GM23248 (cell line): ENCODE measurements around the gene EHBP1. TPM values are rescaled to one million over a fixed set of nuclear protein-coding genes. Genes with fewer than 3 reads are reported as not detected.
"Not testable (repeated sequence)": the region's sequence is repeated elsewhere in the genome, so short reads cannot be mapped to it uniquely, and the experiment has no call there.

Source experiments
- DNase-seq: peaks from one replicate; pipeline ENCODE4 v3.0.0-alpha.2; 2015
- H2AFZ ChIP-seq: fragments of 200-600 bp; sonication (generic); 2 replicates; pipeline ENCODE4 v1.6.1; 2016; ENCODE audit warnings: antibody characterized with exemption
- H3F3A ChIP-seq: fragments of 200-600 bp; sonication (generic); 2 replicates; pipeline ENCODE4 v1.6.1; 2016; ENCODE audit warnings: mild to moderate bottlenecking, antibody characterized with exemption, mixed run types; ENCODE audit not compliant: insufficient read depth
- H3K27ac ChIP-seq: fragments of 200-600 bp; sonication (generic); 2 replicates; pipeline ENCODE4 v1.5.1; 2016; ENCODE audit warnings: mild to moderate bottlenecking
- H3K27me3 ChIP-seq: fragments of 200-600 bp; sonication (generic); replicated peaks from 2 replicates; pipeline ENCODE4 v1.6.1; 2016; ENCODE audit warnings: mild to moderate bottlenecking; ENCODE audit not compliant: insufficient read depth
- H3K36me3 ChIP-seq: fragments of 200-600 bp; sonication (generic); 2 replicates; pipeline ENCODE4 v1.6.1; 2016; ENCODE audit warnings: low read depth, mild to moderate bottlenecking
- H3K4me1 ChIP-seq: fragments of 200-600 bp; sonication (generic); 2 replicates; pipeline ENCODE4 v1.6.1; 2016; ENCODE audit warnings: mild to moderate bottlenecking; ENCODE audit not compliant: insufficient read depth
- H3K4me2 ChIP-seq: fragments of 200-600 bp; sonication (generic); one replicate; pipeline ENCODE4 v1.6.1; 2016; ENCODE audit warnings: mild to moderate bottlenecking; ENCODE audit not compliant: unreplicated experiment
- H3K4me3 ChIP-seq: fragments of 200-600 bp; sonication (generic); 2 replicates; pipeline ENCODE4 v1.5.1; 2016; ENCODE audit warnings: mild to moderate bottlenecking
- H3K79me2 ChIP-seq: fragments of 200-600 bp; sonication (generic); 2 replicates; pipeline ENCODE4 v1.6.1; 2016; ENCODE audit warnings: mild to moderate bottlenecking; ENCODE audit not compliant: insufficient read depth
- H3K9ac ChIP-seq: fragments of 200-600 bp; sonication (generic); 2 replicates; pipeline ENCODE4 v1.6.1; 2016; ENCODE audit warnings: mild to moderate bottlenecking
- H3K9me2 ChIP-seq: fragments of 200-600 bp; sonication (generic); 2 replicates; pipeline ENCODE4 v1.6.1; 2016; ENCODE audit warnings: mixed run types, mild to moderate bottlenecking, moderate library complexity; ENCODE audit not compliant: insufficient read depth
- H3K9me3 ChIP-seq: fragments of 200-600 bp; sonication (generic); one replicate; pipeline ENCODE4 v1.6.1; 2017; ENCODE audit warnings: low read depth
- H4K20me1 ChIP-seq: fragments of 200-600 bp; sonication (generic); 2 replicates; pipeline ENCODE4 v1.6.0; 2016; ENCODE audit not compliant: insufficient read depth
- EZH2 ChIP-seq: fragments of 200-600 bp; sonication (generic); IDR thresholded peaks from 2 replicates; pipeline ENCODE4 v1.6.1; 2018; ENCODE audit warnings: antibody characterized with exemption, mild to moderate bottlenecking; ENCODE audit not compliant: insufficient read depth, poor library complexity, severe bottlenecking
- EZH2phosphoT487 ChIP-seq: fragments of 200-600 bp; sonication (generic); IDR thresholded peaks from 2 replicates; pipeline ENCODE4 v1.6.1; 2018; ENCODE audit warnings: antibody characterized with exemption, moderate library complexity, mild to moderate bottlenecking, low read depth; ENCODE audit not compliant: insufficient read depth
- WGBS, 2 experiments: methylation state at CpG; one replicate each; pipeline ENCODE4 v1.1.6; 2015 to 2017; ENCODE audit warnings: low lambda C conversion rate in 2 of 2, low coverage in 1 of 2; ENCODE audit errors: missing lambda C conversion rate in 2 of 2; 5-methylcytosine and 5-hydroxymethylcytosine counted together
- in situ Hi-C: fragments of 300-500 bp; cut with MboI; formaldehyde crosslinking; loops from 2 replicates; pipeline ENCODE4 v1.15.0; 2020
- polyA plus RNA-seq: library from polyadenylated mRNA; unstranded; fragments of >200 nt; fragmentation: Nextera tagmentation; extraction: Ambion mirVana; gene quantifications from 2 replicates; pipeline ENCODE4 v1.2.1, GENCODE V29; 2016
- total RNA-seq: library from RNA; depleted of rRNA; stranded (reverse); fragments of >200 nt; shearing (Covaris generic); gene quantifications from 2 replicates; pipeline ENCODE4 v1.2.3, GENCODE V29; 2014

EHBP1 gene
- total and polyA plus RNA-seq, 2 experiments from 2014 or later = 41.3 to 56.8 TPM

DNA sequence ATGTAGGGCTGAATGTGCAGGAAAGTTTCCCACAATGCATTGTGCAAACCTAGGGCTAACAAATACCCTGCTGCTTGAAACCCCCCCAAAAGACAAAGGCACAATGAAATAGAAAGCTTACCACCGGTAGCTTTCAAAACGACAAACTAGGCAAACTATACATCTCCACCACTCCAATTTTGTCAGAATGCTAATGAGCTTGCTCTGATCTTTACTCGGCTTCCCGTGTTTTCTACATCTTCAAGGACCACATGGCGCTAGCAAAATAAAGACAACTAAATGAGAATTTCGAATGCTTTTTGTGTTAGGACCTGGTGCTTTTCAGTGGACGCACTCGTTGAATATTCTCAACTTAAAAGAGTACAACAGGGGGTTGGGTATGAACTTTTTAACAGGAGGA lies 307.9 kb downstream of the EHBP1 start:
- Histone ChIP-seq H3K79me2 (no peaks in the 10 kb centered on the region), H3K4me3 (no peak overlapping the region), H3K9me2 (no peaks in the 10 kb centered on the region), H3K4me1 (0 out of 2 replicates have a peak, but pooled peaks cover 6% of the 10 kb centered on the region), H3F3A (0 out of 2 replicates have a peak, but pooled peaks cover 5% of the 10 kb centered on the region), H3K4me2 (no peak overlapping the region), H4K20me1 (no peaks in the 10 kb centered on the region), H3K9me3 (no peaks in the 10 kb centered on the region), H3K27ac (no peak overlapping the region), H3K36me3 (peaks cover 54% of the 10 kb centered on the region; the same call in 1 of the 2 replicates), H2AFZ (no peak overlapping the region), H3K27me3 (no peaks in the 10 kb centered on the region), H3K9ac (no peak overlapping the region)
- DNase-seq = no peak
- no peak for TF ChIP-seq EZH2
- no peak for TF ChIP-seq EZH2phosphoT487
- WGBS, 2 experiments = 96 to 98% methylated on average over 8 of the region's 8 CpGs
- in situ Hi-C loops = no loop called here

GRCh38 chr2:63015389-63015788 lies 309.9 kb downstream of the EHBP1 start:
- Histone ChIP-seq H3K4me2 (no peak overlapping the region), H2AFZ (no peak overlapping the region), H3K4me1 (0 out of 2 replicates have a peak, but pooled peaks cover 6% of the 10 kb centered on the region), H3K27ac (no peak overlapping the region), H3K36me3 (peaks cover 52% of the 10 kb centered on the region; the same call in 1 of the 2 replicates), H3K79me2 (no peaks in the 10 kb centered on the region), H3K9ac (no peak overlapping the region), H3K4me3 (no peak overlapping the region), H4K20me1 (no peaks in the 10 kb centered on the region), H3K27me3 (no peaks in the 10 kb centered on the region), H3K9me2 (no peaks in the 10 kb centered on the region), H3F3A (0 out of 2 replicates have a peak, but pooled peaks cover 5% of the 10 kb centered on the region), H3K9me3 (no peaks in the 10 kb centered on the region)
- TF ChIP-seq EZH2 = no peak
- no peak for DNase-seq
- WGBS, 2 experiments = 99% methylated on average over 3 of the region's 3 CpGs
- in situ Hi-C loops = no loop called here

DNA sequence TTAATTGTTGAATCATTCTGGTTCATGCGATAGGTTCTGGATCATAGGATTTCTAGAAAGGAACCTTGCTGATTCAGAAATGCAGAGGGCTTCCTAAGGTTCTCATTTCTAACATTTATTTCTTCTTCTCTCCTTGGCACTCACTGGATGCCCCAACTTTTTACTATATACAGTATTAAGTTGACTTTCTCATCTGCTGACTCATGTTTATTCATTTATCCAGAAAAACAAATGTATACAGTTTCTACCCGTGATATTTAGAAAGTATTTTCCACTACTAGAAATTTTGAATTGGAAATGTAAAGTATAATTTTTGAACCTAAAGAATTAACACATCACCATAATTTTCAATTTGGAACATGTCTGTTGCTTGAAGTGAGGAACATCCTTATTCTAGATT lies 312.9 kb downstream of the EHBP1 start:
- H3K27ac ChIP-seq = no peak overlapping the region
- H2AFZ ChIP-seq = no peak overlapping the region
- H3F3A ChIP-seq = no peaks in the 10 kb centered on the region
- no peak for DNase-seq
- no peaks in the 10 kb centered on the region for H3K9me2 ChIP-seq
- no peaks in the 10 kb centered on the region for H4K20me1 ChIP-seq
- no peaks in the 10 kb centered on the region for H3K27me3 ChIP-seq
- H3K4me1 ChIP-seq = no peaks in the 10 kb centered on the region
- H3K9me3 ChIP-seq = no peaks in the 10 kb centered on the region
- H3K4me2 ChIP-seq = no peak overlapping the region
- no peak overlapping the region for H3K9ac ChIP-seq
- peaks cover 36% of the 10 kb centered on the region; the same call in 1 of the 2 replicates for H3K36me3 ChIP-seq
- WGBS, 2 experiments = 96 to 99% methylated on average over 2 of the region's 2 CpGs
- no peaks in the 10 kb centered on the region for H3K79me2 ChIP-seq
- H3K4me3 ChIP-seq = no peak overlapping the region
- in situ Hi-C loops = no loop called here
- TF ChIP-seq EZH2 (no peak), EZH2phosphoT487 (no peak)

- H3K4me2 ChIP-seq, H2AFZ ChIP-seq, in situ Hi-C loops, DNase-seq, H4K20me1 ChIP-seq, H3K79me2 ChIP-seq, H3K9ac ChIP-seq, H3K4me3 ChIP-seq, H3K27ac ChIP-seq, H3F3A ChIP-seq, H3K27me3 ChIP-seq, H3K9me2 ChIP-seq, H3K4me1 ChIP-seq, H3K9me3 ChIP-seq: not testable (repeated sequence)
- WGBS, 2 experiments = 93 to 97% methylated on average over 7 to 8 of the region's 8 CpGs
- peaks cover 25% of the 10 kb centered on the region; the same call in 1 of the 2 replicates for H3K36me3 ChIP-seq
Observed at GRCh38 chr2:63019686-63020085, 314.2 kb downstream of the EHBP1 start.

- peak; percentile 47 for DNase-seq
- TF ChIP-seq EZH2 (no peak), EZH2phosphoT487 (no peak)
- H3K4me2 ChIP-seq = no peak overlapping the region
- H3F3A ChIP-seq = no peaks in the 10 kb centered on the region
- no peak overlapping the region for H3K4me3 ChIP-seq
- H2AFZ ChIP-seq = no peak overlapping the region
- no peaks in the 10 kb centered on the region for H3K9me2 ChIP-seq
- peaks cover 17% of the 10 kb centered on the region; the same call in 1 of the 2 replicates for H3K36me3 ChIP-seq
- H3K9me3 ChIP-seq = no peaks in the 10 kb centered on the region
- no peaks in the 10 kb centered on the region for H3K79me2 ChIP-seq
- H3K9ac ChIP-seq = no peak overlapping the region
- H3K27me3 ChIP-seq = no peaks in the 10 kb centered on the region
- H4K20me1 ChIP-seq = no peaks in the 10 kb centered on the region
- H3K27ac ChIP-seq = no peak overlapping the region
- in situ Hi-C loops = no loop called here
- 30 to 57% methylated on average over 1 of the region's 1 CpG for WGBS, 2 experiments
- no peaks in the 10 kb centered on the region for H3K4me1 ChIP-seq
Observed at GRCh38 chr2:63023444-63023843, 317.9 kb downstream of the EHBP1 start.
